Measurements from ENCODE around the gene KCP.
"Not testable (repeated sequence)": the region's sequence is repeated elsewhere in the genome, so short reads cannot be mapped to it uniquely, and the experiment has no call there.

KCP gene

GRCh38 chr7:128917122-128917521 lies 6.6 kb upstream of the KCP start:
- DNase-seq (ENCODE audit: extremely low read depth, low read depth): no peak
- TF ChIP-seq CTCF (IDR thresholded peaks at IDR 0.05; ENCODE audit: low read depth, low read length): no peak

- no peak for DNase-seq (ENCODE audit: extremely low read depth, low read depth)
- no peak for TF ChIP-seq CTCF (IDR thresholded peaks at IDR 0.05; ENCODE audit: low read depth, low read length)
These were observed 6.1 kb upstream of the KCP start for GRCh38 chr7:128916643-128916915.

GRCh38 chr7:128915841-128916642 lies 5.5 kb upstream of the KCP start:
- no peak for TF ChIP-seq CTCF (IDR thresholded peaks at IDR 0.05; ENCODE audit: low read depth, low read length)
- no peak for DNase-seq (ENCODE audit: extremely low read depth, low read depth)

GRCh38 chr7:128915271-128915819 lies 4.8 kb upstream of the KCP start:
- DNase-seq (ENCODE audit: extremely low read depth, low read depth): no peak
- TF ChIP-seq CTCF (IDR thresholded peaks at IDR 0.05; ENCODE audit: low read depth, low read length): no peak

- TF ChIP-seq CTCF (IDR thresholded peaks at IDR 0.05; ENCODE audit: low read depth, low read length): no peak
- DNase-seq (ENCODE audit: extremely low read depth, low read depth): no peak
These were observed 4.2 kb upstream of the KCP start for GRCh38 chr7:128914566-128915151.

GRCh38 chr7:128913870-128914565 lies 3.5 kb upstream of the KCP start:
- DNase-seq (ENCODE audit: extremely low read depth, low read depth): no peak
- TF ChIP-seq CTCF (IDR thresholded peaks at IDR 0.05; ENCODE audit: low read depth, low read length): no peak

- not testable (repeated sequence) for DNase-seq (ENCODE audit: extremely low read depth, low read depth)
These were observed 2.4 kb upstream of the KCP start for GRCh38 chr7:128912709-128913495.
